HG02981 (cell line): Measurements from ENCODE around the gene GALNT14.

Source experiments
- ATAC-seq: cut with Tn5 transposase; IDR thresholded peaks from one replicate; pipeline ENCODE4 v1.9.1; 2021; ENCODE audit warnings: mild to moderate bottlenecking, moderate library complexity; ENCODE audit not compliant: unreplicated experiment

Gene GALNT14

GRCh38 chr2:30949435-30949834 is 188.8 kb downstream of the GALNT14 start:
- no peak for ATAC-seq

- ATAC-seq, result no peak
Observed at GRCh38 chr2:30948857-30949256, 189.4 kb downstream of the GALNT14 start.

- ATAC-seq, result no peak
Observed at GRCh38 chr2:30948130-30948529, 190.1 kb downstream of the GALNT14 start.

- no peak for ATAC-seq
Observed at GRCh38 chr2:30947686-30948085, 190.6 kb downstream of the GALNT14 start.

GRCh38 chr2:30942419-30942818 is 195.8 kb downstream of the GALNT14 start:
- ATAC-seq, result no peak

GRCh38 chr2:30940839-30941238 is 197.4 kb downstream of the GALNT14 start:
- ATAC-seq, result no peak

GRCh38 chr2:30939364-30939763 is 198.9 kb downstream of the GALNT14 start:
- no peak for ATAC-seq

- no peak for ATAC-seq
Observed at GRCh38 chr2:30938196-30938595, 200.0 kb downstream of the GALNT14 start.

GRCh38 chr2:30936977-30937376 is 201.3 kb downstream of the GALNT14 start:
- ATAC-seq, result no peak

- ATAC-seq, result no peak
Observed at GRCh38 chr2:30935795-30936194, 202.4 kb downstream of the GALNT14 start.

- ATAC-seq, result no peak
Observed at GRCh38 chr2:30934066-30934465, 204.2 kb downstream of the GALNT14 start.

GRCh38 chr2:30933496-30933895 is 204.7 kb downstream of the GALNT14 start:
- ATAC-seq, result no peak

GRCh38 chr2:30932870-30933269 is 205.4 kb downstream of the GALNT14 start:
- no peak for ATAC-seq

GRCh38 chr2:30931841-30932407 is 206.3 kb downstream of the GALNT14 start:
- no peak for ATAC-seq

- no peak for ATAC-seq
Observed at GRCh38 chr2:30930716-30931115, 207.5 kb downstream of the GALNT14 start.

- ATAC-seq, result no peak
Observed at GRCh38 chr2:30927465-30928075, 210.7 kb downstream of the GALNT14 start.

GRCh38 chr2:30926606-30927005 is 211.6 kb downstream of the GALNT14 start:
- ATAC-seq, result no peak

GRCh38 chr2:30923623-30924022 is 214.6 kb downstream of the GALNT14 start:
- no peak for ATAC-seq

GRCh38 chr2:30920511-30920910 is 217.7 kb downstream of the GALNT14 start:
- ATAC-seq, result no peak

GRCh38 chr2:30915486-30915885 is 222.8 kb downstream of the GALNT14 start:
- ATAC-seq, result no peak

GRCh38 chr2:30914456-30914855 is 223.8 kb downstream of the GALNT14 start:
- ATAC-seq, result no peak

- no peak for ATAC-seq
Observed at GRCh38 chr2:30912056-30912455, 226.2 kb downstream of the GALNT14 start.

- no peak for ATAC-seq
Observed at GRCh38 chr2:30911327-30911726, 226.9 kb downstream of the GALNT14 start.
